Measurements from ENCODE around the gene POLE.

Gene POLE

DNA sequence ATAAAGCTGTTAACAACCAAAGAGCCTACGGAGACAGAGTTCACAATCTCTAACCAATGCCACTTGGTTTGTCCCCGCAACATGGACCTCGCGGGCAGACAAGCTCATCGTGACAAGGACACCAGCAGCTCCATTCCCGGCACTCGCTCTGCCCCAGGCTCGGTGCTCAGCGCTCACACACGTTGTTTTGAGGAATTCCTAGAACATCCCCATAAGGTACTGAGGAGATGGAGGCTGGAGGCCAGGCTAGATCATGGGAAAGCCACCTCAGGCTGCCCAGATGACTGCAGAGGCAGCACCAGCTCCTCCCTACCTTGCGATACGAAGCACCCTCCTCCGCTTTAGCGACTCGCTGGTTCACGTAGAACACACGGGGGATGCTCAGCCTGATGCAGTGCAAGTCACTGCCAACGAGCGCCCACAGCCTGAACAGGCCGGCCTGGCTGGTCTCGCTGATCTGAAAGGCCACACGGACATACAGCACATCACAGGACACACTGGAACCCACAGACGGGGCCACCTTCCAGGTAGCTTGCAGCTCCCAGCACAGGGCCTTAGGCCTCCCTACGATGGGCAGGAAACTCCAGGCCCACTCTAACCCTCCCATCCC lies 38.4 kb downstream of the POLE start:
- DNase-seq, result no peak

DNA sequence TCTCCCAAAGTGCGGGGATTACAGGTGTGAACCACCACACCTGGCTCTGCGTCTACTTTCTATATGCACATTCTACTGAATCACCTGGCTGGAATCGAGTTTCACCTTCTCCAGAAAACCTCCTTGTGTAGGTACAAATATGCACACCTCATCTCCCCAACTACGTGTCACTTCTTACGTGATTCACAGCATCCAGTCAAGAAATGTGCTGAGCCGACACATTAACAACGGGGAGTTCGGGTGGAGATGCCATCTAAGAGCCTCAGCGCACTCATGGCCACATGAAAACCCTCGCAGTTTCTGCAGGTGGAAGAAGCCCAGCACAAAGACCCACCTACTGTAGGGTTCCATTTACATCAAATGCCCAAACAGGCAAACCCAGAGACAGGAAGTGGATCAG lies 39.3 kb downstream of the POLE start:
- DNase-seq, result no peak

DNA sequence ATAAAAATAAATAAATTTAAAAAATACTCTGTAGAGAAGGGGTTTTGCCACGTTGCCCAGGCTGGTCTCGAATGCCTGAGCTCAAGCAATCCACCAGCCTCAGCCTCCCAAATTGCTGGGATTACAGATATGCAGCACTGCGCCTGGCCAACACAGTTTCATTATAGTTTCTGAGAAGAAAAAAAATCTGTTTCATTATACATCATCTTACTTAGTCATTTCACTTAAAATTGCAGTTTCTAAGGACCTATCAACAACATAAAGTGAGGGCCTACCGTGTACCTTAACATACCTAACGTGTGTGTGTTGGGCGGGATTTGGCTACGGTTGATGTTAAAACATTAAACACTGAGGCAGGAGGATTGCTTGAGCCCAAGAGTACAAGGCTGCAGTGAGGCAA lies 40.3 kb downstream of the POLE start:
- no peak for DNase-seq

DNA sequence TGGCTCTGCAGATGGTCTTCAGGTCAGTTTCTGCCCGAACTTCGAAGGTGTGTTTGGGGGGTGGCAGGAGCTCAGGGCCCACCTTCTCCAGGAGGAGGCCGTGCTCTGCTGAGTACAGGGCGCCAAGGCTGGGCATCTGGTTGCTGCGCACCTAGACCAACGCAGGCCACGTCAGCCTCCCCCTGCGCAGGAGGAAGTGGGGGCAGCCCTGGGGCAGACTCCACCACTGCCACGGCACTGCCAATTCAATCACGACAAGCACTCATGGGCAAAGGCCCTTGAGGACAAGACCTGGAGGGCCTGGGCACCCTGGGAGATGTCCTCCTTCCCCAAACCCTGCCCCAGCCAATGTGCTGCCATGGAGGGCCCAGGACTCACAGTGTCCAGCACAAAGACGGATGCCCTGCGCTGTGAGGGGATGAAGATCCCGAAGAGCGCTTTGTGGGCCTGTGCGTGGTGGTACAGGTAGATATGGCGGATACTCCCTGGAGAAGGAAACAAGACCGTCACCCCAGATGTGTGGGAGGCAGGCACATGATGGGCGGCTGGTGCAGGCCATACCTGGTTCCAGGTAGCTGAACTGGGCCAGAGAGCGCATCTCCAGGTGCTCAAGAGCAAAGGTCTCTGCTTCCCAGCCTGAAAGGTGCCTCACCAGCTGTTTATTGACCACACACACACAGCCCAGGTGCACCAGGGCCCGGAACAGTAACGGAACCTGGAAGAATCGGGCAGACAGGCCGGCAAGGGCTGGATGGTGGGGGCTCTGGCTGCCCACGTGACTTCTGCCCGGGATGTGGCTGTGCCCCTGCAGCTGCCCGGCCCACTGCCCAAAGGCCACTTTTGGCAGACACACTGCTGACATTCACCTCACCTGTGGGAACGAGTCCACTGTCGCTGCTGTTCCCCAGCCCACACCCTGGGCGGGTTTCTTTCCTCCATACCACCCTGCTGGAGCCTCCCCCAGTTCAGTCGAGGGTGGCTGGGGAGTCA lies 44.0 kb downstream of the POLE start:
- DNase-seq, result no peak

DNA sequence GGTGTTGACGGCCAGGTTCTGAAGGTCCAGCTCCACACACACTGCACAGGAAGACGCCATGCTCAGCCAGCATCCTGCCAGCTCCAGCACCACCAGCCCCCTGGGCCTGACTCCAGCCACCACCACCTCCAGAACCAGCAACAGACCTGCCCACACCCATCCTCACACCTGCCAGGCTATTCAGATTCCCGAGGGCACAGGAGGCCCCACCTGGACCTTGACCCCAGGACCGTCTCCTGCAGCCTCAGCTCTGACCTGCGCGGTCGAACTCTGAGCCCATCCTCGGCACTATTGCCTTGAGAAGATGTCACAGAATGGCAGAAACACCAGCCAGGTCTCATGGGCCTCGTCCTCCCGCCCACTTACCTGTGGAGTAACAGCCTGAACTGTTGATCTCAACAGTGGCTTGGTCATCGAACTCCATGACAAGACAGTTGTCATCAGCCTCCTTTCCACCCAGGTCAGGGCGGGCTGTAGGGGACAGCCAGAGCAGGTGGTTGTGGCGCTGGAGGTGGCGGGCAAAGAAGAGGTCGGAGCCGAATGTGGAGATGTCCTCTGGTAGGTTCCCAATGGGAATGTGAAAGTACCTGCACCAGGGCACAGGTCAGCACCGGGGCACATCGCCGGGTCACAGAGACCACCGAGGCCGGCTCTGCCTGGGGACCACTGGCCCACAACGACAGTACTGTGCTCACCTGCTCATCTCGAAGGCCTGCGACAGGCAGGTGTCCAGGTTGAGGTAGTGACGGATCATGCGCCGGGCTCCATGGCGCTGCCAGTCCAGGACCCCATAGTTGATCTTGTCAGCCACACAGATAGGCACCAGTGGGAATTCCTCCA lies 45.1 kb downstream of the POLE start:
- no peak for DNase-seq

DNA sequence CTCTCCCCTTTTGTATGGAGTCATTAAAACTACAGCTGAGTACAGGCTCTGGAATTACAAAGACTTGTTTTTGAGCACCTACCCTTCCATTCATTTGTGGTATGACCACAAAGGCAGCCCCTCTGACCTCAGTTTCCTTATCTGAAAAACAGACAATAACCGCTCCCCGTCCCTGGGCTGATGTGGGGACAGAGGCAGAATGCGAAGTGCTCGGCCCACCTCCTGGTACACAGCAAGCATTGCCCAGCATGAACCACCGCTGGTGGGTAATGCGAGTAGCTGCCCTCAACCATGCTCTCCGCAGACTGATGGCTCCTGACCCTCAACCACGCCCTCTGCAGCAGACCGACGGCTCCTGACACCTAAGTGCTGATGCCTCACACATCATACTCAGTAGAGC lies 46.2 kb downstream of the POLE start:
- DNase-seq, result no peak

DNA sequence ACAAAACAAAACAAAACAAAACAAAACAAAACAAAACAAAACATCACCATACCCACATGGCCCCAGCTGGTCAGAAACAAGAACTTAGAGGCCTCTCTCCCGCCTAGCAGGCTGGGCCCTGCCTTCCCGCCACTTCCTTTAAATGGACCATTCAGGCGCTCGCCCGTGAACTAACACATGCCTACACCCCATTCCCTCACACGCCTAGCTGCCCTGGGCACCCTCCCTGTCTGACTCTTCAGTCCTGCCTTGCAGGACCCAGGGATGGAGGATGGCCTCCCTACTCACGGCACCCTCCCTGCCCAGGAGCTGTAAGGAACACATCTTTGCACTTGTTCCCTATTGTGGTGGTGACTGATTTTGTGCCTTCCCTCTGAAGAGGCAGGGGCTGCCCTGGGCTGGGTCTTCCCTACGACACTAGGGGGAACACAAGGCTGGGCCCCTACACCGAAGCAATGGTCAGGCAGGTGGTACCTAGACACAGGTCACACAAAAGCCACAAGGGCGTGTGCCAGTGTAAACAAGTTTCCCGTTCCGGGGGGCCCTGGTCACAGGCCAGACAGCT lies 47.1 kb downstream of the POLE start:
- no peak for DNase-seq

DNA sequence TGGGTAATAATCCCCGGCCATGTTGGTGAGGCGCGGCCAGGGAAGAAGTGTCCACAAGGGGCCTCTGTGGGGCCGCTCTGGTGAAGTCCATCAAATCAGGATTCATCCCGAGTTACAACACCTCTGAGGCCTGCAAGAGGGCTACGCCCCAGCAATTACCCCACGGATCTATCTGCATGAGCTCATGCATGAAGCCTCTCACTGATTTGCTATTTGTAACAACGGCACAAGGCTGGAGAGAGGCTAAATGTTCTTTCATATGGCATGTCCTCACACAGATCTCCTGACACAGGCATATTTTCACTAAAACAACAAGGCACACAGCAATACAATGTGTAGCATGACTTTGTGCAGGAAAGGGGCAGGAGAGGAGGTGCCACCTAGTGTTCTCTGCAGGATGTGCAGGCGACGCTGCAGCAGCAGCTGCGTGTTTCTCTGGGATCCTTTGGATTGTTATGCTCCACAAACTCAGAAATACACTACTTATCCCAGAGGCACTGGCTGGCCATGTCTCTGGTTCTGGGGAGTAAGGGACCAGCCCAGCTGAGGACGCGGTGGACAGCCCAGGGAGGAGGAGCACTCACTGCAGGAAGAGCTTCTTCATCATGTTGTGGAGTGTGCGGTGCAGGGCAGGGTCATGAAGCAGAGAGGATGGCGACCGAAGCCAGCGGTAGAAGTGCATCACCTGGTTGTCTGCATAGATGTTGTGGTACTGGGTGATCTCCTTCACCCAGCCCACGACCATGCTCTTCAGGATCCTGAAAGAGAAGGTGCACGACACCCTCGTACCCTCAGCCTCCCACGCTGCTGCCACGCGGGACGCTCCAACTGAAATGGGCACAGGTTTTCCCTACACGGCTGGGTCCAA lies 48.4 kb downstream of the POLE start:
- no peak for DNase-seq

DNA sequence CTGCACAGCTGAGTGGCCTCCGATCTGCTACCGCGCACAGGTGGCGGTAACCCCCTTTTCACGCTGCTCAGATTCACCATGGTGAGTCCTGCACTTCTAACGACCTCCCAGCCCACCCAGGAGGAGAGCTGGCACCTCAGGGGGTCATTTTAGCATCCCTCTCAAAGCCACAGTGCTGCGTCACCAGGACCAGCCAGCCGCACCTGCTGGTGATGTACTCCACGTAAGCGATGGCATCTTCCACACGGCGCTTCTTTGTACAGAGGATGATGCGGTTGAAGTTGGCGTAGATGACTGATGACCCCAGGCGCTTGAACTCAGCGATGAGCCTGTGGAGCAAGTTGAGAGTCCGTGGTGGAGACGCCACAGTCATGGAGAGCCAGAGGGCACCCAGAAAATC lies 49.3 kb downstream of the POLE start:
- no peak for DNase-seq

DNA sequence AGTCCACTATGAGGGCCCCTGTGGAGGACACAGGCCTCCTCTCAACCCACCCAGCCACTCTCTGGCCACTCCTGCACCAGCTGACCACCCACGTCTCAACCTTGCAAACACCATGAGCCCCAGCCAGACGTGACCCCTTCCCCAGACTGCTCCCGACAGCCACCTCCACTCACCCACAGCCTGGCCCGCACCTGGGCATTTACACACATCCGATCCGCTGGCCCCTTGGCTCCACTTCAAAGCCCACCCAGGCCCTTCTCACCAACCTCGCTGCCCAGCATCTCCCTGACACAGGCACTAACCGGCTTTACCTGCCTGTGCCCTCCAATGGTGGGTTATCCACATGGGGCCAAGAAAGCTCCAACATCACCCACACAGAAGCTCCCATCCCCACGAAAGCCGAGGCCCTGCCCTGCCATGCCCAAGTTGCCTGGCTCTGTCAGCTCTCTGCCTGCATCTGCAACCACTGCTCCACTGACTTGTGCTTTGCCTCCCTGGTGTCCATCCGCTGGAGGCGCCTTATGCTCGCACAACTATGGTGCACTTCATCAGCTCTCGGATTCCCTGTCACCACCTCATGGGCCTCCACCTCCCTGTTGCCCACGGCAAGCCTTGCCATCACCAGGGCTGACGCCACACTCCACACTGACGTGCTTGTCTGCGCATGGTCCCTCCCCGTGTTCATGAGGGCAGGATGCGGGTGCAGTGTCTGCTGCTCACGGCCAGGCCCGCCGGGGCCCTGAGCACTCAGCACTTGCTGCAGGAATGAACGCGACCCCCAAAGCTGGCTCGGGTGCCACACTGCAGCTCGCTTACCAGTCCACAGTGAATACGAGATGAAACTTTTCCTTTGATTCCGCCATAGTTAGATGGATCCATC lies 51.8 kb downstream of the POLE start:
- DNase-seq, result no peak

DNA sequence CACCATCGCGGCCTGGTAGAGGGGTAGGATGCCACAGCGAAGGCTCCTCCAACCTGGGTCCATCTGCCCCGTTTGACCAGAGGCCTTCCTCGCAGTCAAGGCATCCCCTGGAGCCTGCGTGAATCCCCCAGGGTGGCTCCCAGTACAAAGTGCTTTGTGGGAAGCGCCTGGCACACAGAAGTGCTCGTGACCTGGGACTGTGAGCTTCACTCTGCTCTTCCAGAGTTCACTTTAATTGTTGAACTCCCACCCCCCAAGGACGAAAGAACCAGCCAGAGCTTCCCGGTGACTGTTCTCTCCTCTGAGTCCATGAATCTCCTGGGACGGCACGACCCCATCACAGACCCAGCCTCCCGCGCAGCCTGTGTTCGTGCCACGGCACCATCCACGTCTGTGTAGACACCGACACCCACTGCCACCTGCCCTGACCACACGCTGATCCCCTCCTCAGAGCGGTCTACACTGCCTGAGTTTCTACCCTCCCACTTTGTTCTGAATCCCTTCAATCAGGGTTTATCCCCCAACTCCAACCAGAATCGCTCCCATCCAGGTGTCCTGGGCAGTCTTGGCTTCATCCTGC lies 52.6 kb downstream of the POLE start:
- DNase-seq, result no peak

DNA sequence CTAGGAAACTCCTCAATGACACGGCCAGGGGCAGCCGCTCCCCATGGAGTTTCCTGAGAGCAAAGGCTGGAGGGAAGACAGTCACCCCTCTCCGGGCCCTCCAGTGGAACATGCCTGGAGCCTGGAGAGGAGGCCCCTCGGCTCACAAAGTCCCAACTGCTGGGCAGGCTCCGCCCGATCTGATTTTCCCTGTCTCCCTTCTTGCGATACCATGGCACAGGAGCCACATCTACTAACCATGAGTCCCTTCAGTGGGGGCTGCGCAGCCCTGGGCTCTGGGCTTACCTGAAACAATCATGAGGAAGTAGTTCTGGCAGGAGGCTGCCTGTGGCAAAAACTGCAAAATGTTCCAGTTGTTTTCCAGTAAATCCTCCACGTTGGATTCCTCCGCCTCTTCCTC lies 53.2 kb downstream of the POLE start:
- no peak for DNase-seq

DNA sequence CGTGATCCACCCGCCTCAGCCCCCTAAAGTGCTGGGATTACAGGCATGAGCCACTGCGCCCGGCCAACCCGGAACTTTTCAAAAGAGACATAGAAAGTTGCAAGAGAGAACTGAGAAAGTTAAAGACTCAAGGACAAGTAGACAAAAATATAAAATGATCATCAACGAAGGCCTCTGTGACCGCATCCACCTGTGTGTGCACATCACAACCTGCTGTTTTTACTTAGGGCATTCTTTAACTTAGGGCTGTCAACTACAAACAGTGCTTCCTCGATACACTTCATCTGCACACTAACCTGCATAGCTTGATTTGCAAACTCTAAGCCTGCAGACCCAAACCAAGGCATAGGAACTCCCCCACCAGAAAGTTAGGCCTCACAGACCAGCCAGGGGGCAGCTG lies 53.7 kb downstream of the POLE start:
- no peak for DNase-seq

DNA sequence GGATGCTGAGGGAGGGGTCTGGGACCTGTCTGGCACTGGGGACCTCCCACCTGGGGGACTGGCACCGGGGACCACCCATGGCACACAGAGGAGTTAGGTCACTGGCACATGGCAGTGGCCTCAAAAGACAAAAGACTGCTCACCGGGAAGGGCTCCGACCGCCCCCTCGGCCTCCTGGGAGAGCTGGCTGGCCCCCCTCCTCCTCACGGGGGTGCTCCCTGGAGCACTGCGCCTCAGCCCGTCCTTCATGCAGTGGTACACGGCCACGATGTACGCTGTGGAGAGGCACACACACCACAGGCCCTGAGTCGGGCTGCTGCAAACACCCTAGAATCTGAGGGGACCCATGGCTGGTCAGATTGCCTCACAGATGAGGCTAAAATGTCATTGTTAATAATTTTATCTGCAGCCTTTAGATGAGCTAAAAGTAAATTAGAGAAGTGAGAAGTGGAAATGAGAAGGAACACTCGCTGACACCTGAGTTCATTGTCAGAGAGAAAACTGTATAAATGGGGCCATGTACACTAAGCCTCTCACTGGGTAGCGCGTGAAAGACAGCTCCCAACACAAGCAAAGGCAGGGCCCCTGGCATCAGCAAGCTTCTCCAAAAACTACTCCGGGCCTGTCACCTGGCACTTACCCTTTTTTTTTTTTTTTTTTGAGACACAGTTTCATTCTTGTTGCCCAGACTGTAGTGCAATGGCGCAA lies 54.5 kb downstream of the POLE start:
- no peak for DNase-seq

DNA sequence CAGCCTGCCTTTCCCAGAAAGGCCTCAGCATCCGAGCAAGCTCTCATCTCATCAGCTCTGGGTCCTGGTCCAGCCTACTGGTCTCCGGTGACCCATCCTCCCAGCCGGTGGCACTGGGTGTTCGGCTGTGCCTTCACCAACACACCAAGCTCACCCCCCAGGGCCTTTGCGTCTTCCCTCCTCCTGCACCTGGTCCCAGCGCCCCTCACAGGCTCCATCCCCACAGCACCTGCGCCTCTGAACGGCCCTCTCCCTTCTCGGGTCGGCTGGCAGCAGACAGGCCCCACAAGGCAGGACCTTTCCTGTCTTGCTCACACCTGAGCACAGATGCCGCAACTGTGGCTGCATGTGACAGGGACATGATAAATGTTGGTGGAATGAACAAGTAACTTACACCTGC lies 55.5 kb downstream of the POLE start:
- no peak for DNase-seq

DNA sequence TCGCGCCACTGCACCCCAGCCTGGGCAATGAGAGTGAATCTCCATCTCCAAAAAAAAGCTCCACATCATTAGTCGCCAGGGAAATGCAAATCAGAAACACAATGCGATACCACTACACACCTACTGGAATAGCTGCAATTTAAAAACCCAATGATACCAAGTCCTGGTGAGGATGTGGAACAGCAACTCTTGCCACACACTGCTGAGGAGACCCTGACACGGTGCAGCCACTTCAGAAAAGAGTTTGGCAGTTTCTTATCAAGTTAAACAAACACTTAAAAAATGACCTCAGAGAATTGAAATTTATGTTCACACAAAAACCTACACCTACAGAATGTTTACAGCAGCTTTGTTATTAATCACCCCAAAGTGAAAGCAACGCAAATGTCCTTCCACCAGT lies 56.5 kb downstream of the POLE start:
- DNase-seq, result no peak

DNA sequence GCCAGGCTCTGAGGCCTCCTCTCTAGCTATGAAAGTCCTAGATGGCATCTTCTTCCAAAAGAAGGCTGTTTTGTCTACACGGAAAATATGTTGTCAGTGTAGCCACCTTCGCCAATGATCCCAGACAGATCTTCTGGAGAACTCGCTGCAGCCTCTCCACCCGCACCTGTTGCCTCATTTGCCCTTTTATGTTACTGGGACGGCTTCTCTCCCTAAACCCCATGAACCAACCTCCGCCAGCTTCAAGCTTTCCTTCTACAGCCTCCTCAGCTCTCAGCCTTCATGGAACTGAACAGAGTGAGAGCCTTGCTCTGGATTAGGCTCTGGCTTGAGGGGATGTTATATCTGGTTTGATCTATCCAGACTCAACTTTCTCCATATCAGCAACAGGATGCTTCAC lies 57.8 kb downstream of the POLE start:
- DNase-seq, result no peak

DNA sequence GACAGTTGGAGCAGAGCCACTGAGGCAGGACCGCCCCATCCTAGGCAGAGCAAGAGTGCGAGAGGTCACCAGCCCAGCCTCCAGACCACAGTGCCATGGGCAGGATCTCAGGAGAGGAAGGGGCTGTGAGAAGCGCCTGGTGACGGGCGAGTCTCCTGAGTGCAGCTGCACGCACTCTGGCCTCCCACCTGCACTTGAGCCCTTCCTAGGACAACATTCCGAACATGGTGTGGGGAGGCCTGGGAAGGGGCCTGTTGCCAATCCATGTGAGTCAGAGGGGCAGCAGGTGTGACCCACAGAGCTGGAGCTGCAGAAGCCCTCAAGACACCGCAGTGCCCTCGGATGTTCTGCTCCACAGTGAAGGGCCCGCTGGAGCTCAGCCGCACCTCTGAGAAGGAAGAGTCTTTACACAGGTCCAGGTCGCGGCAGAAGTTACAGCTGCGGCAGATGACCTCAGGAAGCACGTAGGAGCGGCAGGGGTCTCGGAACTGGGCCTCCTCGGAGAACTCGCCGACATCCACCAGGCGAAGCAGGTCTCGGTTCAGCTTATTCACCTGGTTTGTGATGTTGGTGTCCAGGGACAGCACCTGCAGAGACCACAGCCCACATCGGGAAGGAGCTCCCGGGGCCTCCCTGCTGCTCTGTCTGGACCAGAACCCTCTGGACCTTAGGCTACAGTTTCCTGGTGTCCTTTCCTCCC lies 61.3 kb downstream of the POLE start:
- DNase-seq, result no peak

DNA sequence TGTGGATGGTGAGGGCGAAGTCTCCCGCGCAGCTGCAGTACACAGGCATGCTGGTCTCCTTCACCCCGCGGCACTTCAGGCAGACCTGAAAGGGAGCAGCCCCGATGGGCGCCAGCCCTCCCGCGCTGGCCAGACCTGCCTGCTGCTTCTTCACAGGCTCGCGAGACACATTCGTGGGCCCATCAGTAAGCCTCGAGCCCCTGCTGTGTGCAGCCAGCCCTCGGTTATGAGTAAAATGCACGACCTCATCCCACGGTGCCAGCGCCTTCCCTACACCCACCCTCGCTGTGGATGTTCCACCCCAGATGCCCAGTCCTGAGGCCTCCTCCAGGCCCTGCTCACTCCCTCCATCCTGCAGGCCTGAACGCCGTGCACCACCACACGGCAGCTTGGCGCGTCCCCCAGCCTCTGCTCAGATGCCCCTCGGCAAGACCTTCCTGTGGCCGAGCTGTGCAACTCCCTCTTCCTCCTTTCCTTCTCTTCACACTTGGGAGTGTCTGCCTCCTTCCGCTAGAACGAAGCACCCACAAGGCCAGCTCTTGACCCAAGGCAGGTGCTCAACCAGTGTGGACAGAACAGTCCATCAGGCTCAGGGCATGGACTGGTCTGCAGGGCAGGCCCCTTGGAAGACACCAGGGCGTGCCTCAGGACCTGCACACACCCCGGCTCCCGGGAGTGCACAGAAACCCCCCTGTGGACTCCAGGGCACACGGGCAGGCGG lies 62.1 kb downstream of the POLE start:
- no peak for DNase-seq
